Heart left ventricle (tissue), 16 donors: ENCODE measurements around the gene SULT1C4. TPM values are rescaled to one million over a fixed set of nuclear protein-coding genes. Genes with fewer than 3 reads are reported as not detected.

Experiments used
- ATAC-seq, 4 donors: fragments of 200-7000 bp; cut with Tn5 transposase; one replicate each; pipeline ENCODE4 v1.9.1; 2020 to 2022; ENCODE audit warnings: moderate library complexity in 4 of 4, mild to moderate bottlenecking in 3 of 4, moderate number of reproducible peaks in 1 of 4
- DNase-seq, 5 donors: peaks; one replicate each; pipeline ENCODE4 v3.0.0-alpha.2; 2020
- H3K27ac ChIP-seq, 12 donors: fragments of 200-600 bp; sonication (generic) in 4 of 12; one replicate each; pipeline versions ENCODE4 v1.5.0 to v1.8.0; 2016 to 2022; ENCODE audit warnings: mild to moderate bottlenecking in 2 of 12
- H3K27me3 ChIP-seq, 9 donors: fragments of 200-600 bp; sonication (generic) in 2 of 9; one replicate each; pipeline versions ENCODE4 v1.5.1 to v1.8.0; 2016 to 2022; ENCODE audit warnings: mild to moderate bottlenecking in 3 of 9
- H3K36me3 ChIP-seq, 9 donors: fragments of 200-600 bp; sonication (generic) in 2 of 9; one replicate each; pipeline versions ENCODE4 v1.5.0 to v1.8.0; 2018 to 2022; ENCODE audit warnings: mild to moderate bottlenecking in 2 of 9
- H3K4me1 ChIP-seq, 12 donors: fragments of 200-600 bp; sonication (generic) in 4 of 12; one replicate each; pipeline versions ENCODE4 v1.5.0 to v1.8.0; 2016 to 2022; ENCODE audit warnings: mild to moderate bottlenecking in 3 of 12
- H3K4me3 ChIP-seq, 12 donors: fragments of 200-600 bp; sonication (generic) in 4 of 12; one replicate each; pipeline versions ENCODE4 v1.5.0 to v1.8.0; 2017 to 2022; ENCODE audit warnings: mild to moderate bottlenecking in 9 of 12, moderate library complexity in 4 of 12
- H3K9me3 ChIP-seq, 12 donors: fragments of 200-600 bp; sonication (generic) in 4 of 12; one replicate each; pipeline versions ENCODE4 v1.5.0 to v1.8.0; 2016 to 2022; ENCODE audit warnings: mild to moderate bottlenecking in 1 of 12
- POLR2A ChIP-seq, 2 donors: fragments of 450-650 bp; IDR thresholded peaks; one replicate each; pipeline ENCODE4 v1.6.1; 2017; ENCODE audit warnings: antibody characterized with exemption in 2 of 2, mild to moderate bottlenecking in 2 of 2, moderate library complexity in 2 of 2
- WGBS, 4 donors: extraction: QIAGEN DNeasy Blood & Tissue Kit in 2 of 4; methylation state at CpG; one replicate each; pipeline versions ENCODE4 v1.1.5 to v1.1.7; 2013 to 2018; 5-methylcytosine and 5-hydroxymethylcytosine counted together
- intact Hi-C, 10 donors: fragments of 100-400 bp; cut with DNase I; formaldehyde crosslinking; loops; one replicate each; pipeline versions ENCODE4 v1.11.1 to v1.14.2; 2022
- polyA plus RNA-seq, 2 donors: library from polyadenylated mRNA; stranded (reverse); fragments of 200-250 nt; gene quantifications; one replicate each; pipeline ENCODE4 v1.2.3, GENCODE V29; 2013
- total RNA-seq, 9 donors: library from RNA; depleted of rRNA in 2 of 9; stranded (reverse); fragments of >200 nt in 2 of 9; fragmentation: NEBNext Ultra II Directional in 3 of 9; extraction: Animal tissue kit (Norgen Biotek cat#: 25700) in 3 of 9; gene quantifications; one replicate each; pipeline versions ENCODE4 v1.1.0 to v1.2.4, GENCODE V29; 2016 to 2023
- TF ChIP-seq, protein P1 (sequence below), 12 donors: fragments of 200-600 bp; sonication (generic) in 4 of 12; IDR thresholded peaks; one replicate each; pipeline versions ENCODE4 v1.5.0 to v1.8.0; 2018 to 2022; ENCODE audit warnings: antibody characterized with exemption in 12 of 12, mild to moderate bottlenecking in 5 of 12
- donor health status: ischemic (EF 13 %, LVEDD 7.1; RV severe dilation, severe dysfunction).
- donor health status: healthy with polysubstance abuse.
- donor health status: DM: no; HTN: yes; CAD: no.
- donor health status: DM: no; HTN: no; CAD: no.
- donor health status: ischemic (EF 25% LVEDD 6.9; RV normal size, moderate dysfunction).
- donor health status: ischemic (EF 25% LVEDD 5.7; RV mildly dilated, moderate dysfunction).
- donor health status: healthy.
- donor health status: DM: yes; HTN: yes; CAD: no.
- donor health status: ischemic (EF 35%, LVEDD 5.7; RV mildly dilated, moderate dysfunction).
- donor health status: nonischemic (EF 11% LVEDD 7.7; RV severe dilation, severe dysfunction).
- donor health status: DM: yes; HTN: yes; CAD: no.
- donor health status: PGD.
- donor health status: ischemic (EF 29% LVEDD 5.4; RV normal size, mild dysfunction).
- donor health status: nonischemic (EF 23%, LVEDD 6.1; RV moderate dilation, normal function).

SULT1C4 gene
- total and polyA plus RNA-seq, 11 donors: 0.95 to 5.5 (median 3.9) TPM

- DNase-seq: no peak
- Histone ChIP-seq H3K4me3 (no peak overlapping the region), H3K36me3 (peaks cover 0 to 55% (median 16%) of the 10 kb centered on the region in 9 donors), H3K27me3 (no peaks in the 10 kb centered on the region), H3K4me1 (peaks cover 0 to 13% (median 4%) of the 10 kb centered on the region in 12 donors), H3K27ac (no peak overlapping the region), H3K9me3 (no peaks in the 10 kb centered on the region)
- intact Hi-C loops: loop anchor here in 1 of 10 donors (5.0 kb wide), 1 partner anchor 70 kb away; no protein-coding TSS in a partner anchor
- ATAC-seq: no peak
- TF ChIP-seq, protein P1, sequence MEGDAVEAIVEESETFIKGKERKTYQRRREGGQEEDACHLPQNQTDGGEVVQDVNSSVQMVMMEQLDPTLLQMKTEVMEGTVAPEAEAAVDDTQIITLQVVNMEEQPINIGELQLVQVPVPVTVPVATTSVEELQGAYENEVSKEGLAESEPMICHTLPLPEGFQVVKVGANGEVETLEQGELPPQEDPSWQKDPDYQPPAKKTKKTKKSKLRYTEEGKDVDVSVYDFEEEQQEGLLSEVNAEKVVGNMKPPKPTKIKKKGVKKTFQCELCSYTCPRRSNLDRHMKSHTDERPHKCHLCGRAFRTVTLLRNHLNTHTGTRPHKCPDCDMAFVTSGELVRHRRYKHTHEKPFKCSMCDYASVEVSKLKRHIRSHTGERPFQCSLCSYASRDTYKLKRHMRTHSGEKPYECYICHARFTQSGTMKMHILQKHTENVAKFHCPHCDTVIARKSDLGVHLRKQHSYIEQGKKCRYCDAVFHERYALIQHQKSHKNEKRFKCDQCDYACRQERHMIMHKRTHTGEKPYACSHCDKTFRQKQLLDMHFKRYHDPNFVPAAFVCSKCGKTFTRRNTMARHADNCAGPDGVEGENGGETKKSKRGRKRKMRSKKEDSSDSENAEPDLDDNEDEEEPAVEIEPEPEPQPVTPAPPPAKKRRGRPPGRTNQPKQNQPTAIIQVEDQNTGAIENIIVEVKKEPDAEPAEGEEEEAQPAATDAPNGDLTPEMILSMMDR (IDR thresholded peaks at IDR 0.05): no peak
- no peak for TF ChIP-seq POLR2A (IDR thresholded peaks at IDR 0.05)
- WGBS, 4 donors: 87 to 93% (median 90%) methylated on average over 4 of the region's 4 CpGs
These were observed 4.4 kb downstream of the SULT1C4 start for GRCh38 chr2:108382196-108382595.

DNA sequence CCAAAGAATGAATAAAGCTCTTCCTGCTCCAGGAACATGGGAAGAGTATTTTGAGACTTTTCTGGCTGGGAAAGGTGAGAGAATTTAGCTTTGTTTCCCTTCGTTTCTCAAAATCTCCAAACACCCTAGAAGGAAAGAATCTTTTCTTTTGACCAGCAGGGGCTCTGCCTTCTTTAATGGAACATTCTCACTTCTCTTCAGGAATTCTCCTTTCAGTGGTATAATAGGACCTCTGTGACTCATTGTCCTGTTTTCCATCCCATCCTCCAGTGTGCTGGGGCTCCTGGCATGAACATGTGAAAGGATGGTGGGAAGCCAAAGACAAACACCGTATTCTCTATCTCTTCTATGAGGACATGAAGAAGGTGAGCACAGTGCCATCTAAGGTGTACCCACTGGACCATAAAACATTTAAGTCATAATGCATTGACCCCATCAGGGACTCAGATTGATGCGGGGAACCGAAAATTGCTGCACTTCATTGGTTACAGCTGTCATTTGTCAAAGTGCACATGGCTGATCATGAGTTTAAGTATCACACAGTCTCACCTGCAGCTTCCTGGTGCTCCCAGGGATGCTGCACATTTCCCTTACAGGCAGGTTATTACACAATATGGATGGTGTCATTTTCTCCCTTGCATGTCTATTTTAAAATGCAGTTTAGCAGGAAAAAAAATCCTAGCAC lies 5.5 kb downstream of the SULT1C4 start:
- Histone ChIP-seq H3K9me3 (no peaks in the 10 kb centered on the region), H3K4me3 (no peak overlapping the region), H3K27me3 (no peaks in the 10 kb centered on the region), H3K36me3 (peaks cover 0 to 60% (median 17%) of the 10 kb centered on the region in 9 donors), H3K27ac (no peak overlapping the region), H3K4me1 (peaks cover 0 to 9% (median 0%) of the 10 kb centered on the region in 12 donors)
- ATAC-seq (no peak), DNase-seq (no peak)
- no peak for TF ChIP-seq POLR2A (IDR thresholded peaks at IDR 0.05)
- TF ChIP-seq, protein P1 (IDR thresholded peaks at IDR 0.05): no peak
- 90 to 97% (median 92%) methylated on average over 4 of the region's 4 CpGs for WGBS, 4 donors
- intact Hi-C loops: loop anchor here in 1 of 10 donors (5.0 kb wide), 1 partner anchor 69 kb away; no protein-coding TSS in a partner anchor

GRCh38 chr2:108384662-108385393 lies 7.1 kb downstream of the SULT1C4 start:
- WGBS, 4 donors: 92 to 93% (median 93%) methylated on average over 5 of the region's 5 CpGs

More at GRCh38 chr2:108384662-108385393, 7.1 kb downstream of the SULT1C4 start:
- TF ChIP-seq, protein P1 (IDR thresholded peaks at IDR 0.05): no peak
- no peak for TF ChIP-seq POLR2A (IDR thresholded peaks at IDR 0.05)
- no peak overlapping the region for H3K4me3 ChIP-seq
- ATAC-seq (no peak), DNase-seq (no peak)
- peaks cover 0 to 74% (median 17%) of the 10 kb centered on the region in 9 donors for H3K36me3 ChIP-seq
- no peak overlapping the region for H3K27ac ChIP-seq
- H3K9me3 ChIP-seq: no peaks in the 10 kb centered on the region
- H3K4me1 ChIP-seq: peaks cover 0 to under 1% (median 0%) of the 10 kb centered on the region in 12 donors
- intact Hi-C loops: loop anchor here in 1 of 10 donors (5.0 kb wide), 1 partner anchor 67 kb away; no protein-coding TSS in a partner anchor
- no peaks in the 10 kb centered on the region for H3K27me3 ChIP-seq
